Pancreas (tissue), 10 donors: ENCODE data around the gene SLC4A11. TPM values are rescaled to one million over a fixed set of nuclear protein-coding genes. Genes with fewer than 3 reads are reported as not detected.

ENCODE experiments used
- ATAC-seq, 4 donors: fragments of 200-7000 bp; cut with Tn5 transposase; one replicate each; pipeline versions ENCODE4 v1.8.0 to v1.9.1; 2020; ENCODE audit warnings: mild to moderate bottlenecking in 4 of 4, moderate library complexity in 4 of 4
- DNase-seq, 6 donors: peaks; one replicate each; pipeline ENCODE4 v3.0.0-alpha.2; 2020
- FAIRE-seq: peaks from 2 replicates; lab custom pipeline; 2012; peaks lifted over from hg19 to GRCh38; lab: Jason Lieb, UNC
- H3K27ac ChIP-seq, 4 donors: fragments of 200-600 bp; sonication (generic); 1 replicate in 3 of 4; 2 replicates in 1 of 4; pipeline versions ENCODE4 v1.5.0 to v1.8.0; 2020
- H3K27me3 ChIP-seq, 4 donors: fragments of 200-600 bp; one replicate each; pipeline ENCODE4 v1.8.0; 2021
- H3K36me3 ChIP-seq, 3 donors: fragments of 200-600 bp; sonication (generic) in 1 of 3; one replicate each; pipeline versions ENCODE4 v1.5.0 to v1.8.0; 2020 to 2021
- H3K4me1 ChIP-seq, 3 donors: fragments of 200-600 bp; one replicate each; pipeline ENCODE4 v1.8.0; 2021
- H3K4me3 ChIP-seq, 4 donors: fragments of 200-600 bp; sonication (generic) in 2 of 4; one replicate each; pipeline versions ENCODE4 v1.5.0 to v1.8.0; 2020 to 2021
- H3K9me3 ChIP-seq, 4 donors: fragments of 200-600 bp; one replicate each; pipeline ENCODE4 v1.8.0; 2021
- WGBS, 2 donors: extraction: QIAGEN DNeasy Blood & Tissue Kit; methylation state at CpG; one replicate each; pipeline ENCODE4 v1.1.7; 2013; 5-methylcytosine and 5-hydroxymethylcytosine counted together
- intact Hi-C, 3 donors: fragments of 100-400 bp; cut with DNase I; formaldehyde crosslinking; loops; one replicate each; pipeline versions ENCODE4 v1.11.1 to v1.14.2; 2022
- polyA plus RNA-seq, 2 donors: library from polyadenylated mRNA; stranded (reverse); fragments of 200-250 nt; gene quantifications; one replicate each; pipeline ENCODE4 v1.2.3, GENCODE V29; 2013
- total RNA-seq, 6 donors: library from RNA; stranded (reverse); fragmentation: NEBNext Ultra II Directional in 4 of 6; extraction: Animal tissue kit (Norgen Biotek cat#: 25700) in 4 of 6; gene quantifications; one replicate each; pipeline versions ENCODE4 v1.2.1 to v1.2.4, GENCODE V29; 2021 to 2023
- TF ChIP-seq, protein P1 (sequence below), 4 donors: fragments of 200-600 bp; sonication (generic) in 3 of 4; IDR thresholded peaks; one replicate each; pipeline versions ENCODE4 v1.5.0 to v1.8.0; 2021; ENCODE audit warnings: antibody characterized with exemption in 4 of 4
- donor health status: healthy with polysubstance abuse.
- donor health status: DM: no; HTN: no; CAD: no; lungs with moderate emphysema.
- donor health status: DM: no; HTN: no; CAD: no.
- donor health status: control.
- donor health status: control.
- donor health status: Bipolar disorder and iron deficiency.
- donor health status: DM: yes; HTN: yes; CAD: no.
- donor health status: DM: no; HTN: no; CAD: no.
- donor health status: DM: no; HTN: no; CAD: no.
- donor health status: DM: yes; HTN: yes; CAD: no.

Gene SLC4A11
- total and polyA plus RNA-seq, 8 donors: 0.14 to 1.1 (median 0.58) TPM

DNA sequence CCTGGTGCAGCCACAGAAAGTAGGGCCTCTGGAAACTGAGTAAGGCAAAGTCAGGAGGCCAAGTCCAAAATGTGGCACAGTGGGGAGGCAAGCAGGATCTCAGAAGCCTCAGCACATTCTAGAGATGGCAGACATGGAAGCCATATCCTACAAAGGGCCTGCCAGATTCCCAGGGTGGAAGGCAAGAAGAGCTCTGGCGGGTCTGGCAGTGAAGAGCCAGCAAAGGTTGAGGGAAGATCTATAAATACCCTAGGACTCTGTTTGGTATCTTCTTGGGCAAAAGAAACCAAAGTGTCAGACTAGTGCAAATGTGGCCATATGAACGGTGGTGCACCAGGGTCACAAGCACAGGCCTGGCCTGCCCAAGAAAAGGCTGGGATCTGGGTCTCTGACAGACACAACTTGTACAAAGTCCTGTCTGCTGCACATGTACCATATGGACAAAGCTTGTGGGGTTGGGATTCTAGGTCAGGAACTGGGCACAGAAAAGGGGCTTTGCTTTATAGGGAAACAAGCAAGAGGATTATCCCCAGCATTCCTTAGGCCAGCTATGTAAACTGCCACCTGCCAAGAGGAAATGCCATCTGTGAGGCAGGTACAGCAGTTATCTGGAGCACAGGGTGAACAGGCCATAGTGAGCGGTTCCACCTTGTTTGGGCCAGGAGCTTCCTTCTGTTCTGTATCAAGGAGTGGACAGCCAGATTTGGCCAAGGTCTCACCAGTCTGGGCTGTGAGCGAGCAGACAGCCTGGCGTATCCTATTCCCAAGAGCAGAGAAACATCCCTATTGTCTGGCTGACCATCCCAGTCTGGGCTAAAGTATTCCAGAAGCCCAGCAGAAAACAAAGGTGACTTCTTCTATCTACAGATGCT lies 36.3 kb upstream of the SLC4A11 start:
- WGBS, 2 donors: 95 to 96% methylated on average over 5 of the region's 5 CpGs
- TF ChIP-seq, protein P1, sequence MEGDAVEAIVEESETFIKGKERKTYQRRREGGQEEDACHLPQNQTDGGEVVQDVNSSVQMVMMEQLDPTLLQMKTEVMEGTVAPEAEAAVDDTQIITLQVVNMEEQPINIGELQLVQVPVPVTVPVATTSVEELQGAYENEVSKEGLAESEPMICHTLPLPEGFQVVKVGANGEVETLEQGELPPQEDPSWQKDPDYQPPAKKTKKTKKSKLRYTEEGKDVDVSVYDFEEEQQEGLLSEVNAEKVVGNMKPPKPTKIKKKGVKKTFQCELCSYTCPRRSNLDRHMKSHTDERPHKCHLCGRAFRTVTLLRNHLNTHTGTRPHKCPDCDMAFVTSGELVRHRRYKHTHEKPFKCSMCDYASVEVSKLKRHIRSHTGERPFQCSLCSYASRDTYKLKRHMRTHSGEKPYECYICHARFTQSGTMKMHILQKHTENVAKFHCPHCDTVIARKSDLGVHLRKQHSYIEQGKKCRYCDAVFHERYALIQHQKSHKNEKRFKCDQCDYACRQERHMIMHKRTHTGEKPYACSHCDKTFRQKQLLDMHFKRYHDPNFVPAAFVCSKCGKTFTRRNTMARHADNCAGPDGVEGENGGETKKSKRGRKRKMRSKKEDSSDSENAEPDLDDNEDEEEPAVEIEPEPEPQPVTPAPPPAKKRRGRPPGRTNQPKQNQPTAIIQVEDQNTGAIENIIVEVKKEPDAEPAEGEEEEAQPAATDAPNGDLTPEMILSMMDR (IDR thresholded peaks at IDR 0.05): no peak
- no peaks in the 10 kb centered on the region for H3K4me1 ChIP-seq
- H3K36me3 ChIP-seq: peaks cover 3 to 35% (median 3%) of the 10 kb centered on the region in 3 donors
- no peaks in the 10 kb centered on the region for H3K27me3 ChIP-seq
- no peaks in the 10 kb centered on the region for H3K9me3 ChIP-seq
- DNase-seq: no peak
- no peak for ATAC-seq
- H3K27ac ChIP-seq: no peak overlapping the region
- intact Hi-C loops: no loop called here
- no peak for FAIRE-seq
- H3K4me3 ChIP-seq: no peak overlapping the region

DNA sequence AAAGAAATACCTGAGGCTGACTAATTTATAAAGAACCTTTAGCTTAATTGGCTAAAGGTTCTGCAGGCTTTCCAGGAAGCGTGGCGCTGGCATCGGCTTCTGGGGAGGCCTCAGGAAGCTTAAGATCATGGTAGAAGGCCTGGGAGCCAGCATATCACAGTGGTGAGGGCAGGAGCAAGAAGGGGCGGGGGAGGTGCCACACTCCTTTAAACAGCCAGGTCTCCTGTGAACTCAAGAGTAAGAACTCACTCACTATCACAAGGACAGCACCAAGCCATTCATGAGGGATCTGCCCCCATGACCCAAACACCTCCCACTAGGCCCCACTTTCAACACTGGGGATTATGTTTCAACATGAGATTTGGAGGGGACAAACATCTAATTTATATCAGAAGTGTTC lies 34.4 kb upstream of the SLC4A11 start:
- Histone ChIP-seq H3K9me3 (no peaks in the 10 kb centered on the region), H3K36me3 (peaks cover 0 to 20% (median 3%) of the 10 kb centered on the region in 3 donors), H3K27me3 (no peaks in the 10 kb centered on the region), H3K27ac (no peak overlapping the region), H3K4me3 (no peak overlapping the region), H3K4me1 (no peaks in the 10 kb centered on the region)
- 93 to 95% methylated on average over 4 of the region's 4 CpGs for WGBS, 2 donors
- FAIRE-seq (no peak), ATAC-seq (no peak), DNase-seq (no peak)
- intact Hi-C loops: no loop called here
- TF ChIP-seq, protein P1 (IDR thresholded peaks at IDR 0.05): no peak

DNA sequence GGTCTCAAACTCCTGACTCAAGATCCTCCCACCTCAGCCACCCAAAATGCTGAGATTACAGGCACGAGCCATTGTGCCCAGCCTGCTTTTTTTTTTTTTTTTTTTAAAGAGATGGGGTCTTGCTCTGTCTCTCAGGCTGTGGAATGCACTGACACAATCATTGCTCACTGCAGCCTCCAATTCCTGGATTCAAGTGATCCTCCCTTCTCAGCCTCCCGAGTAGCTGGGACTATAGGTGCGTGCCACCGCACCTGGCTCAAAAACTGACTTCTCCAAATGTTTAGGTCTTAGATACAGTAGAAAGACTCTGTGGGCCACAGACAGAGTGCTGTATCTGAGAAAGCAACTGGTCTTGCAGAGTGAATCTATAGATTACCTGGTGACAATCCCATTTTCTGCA lies 31.1 kb upstream of the SLC4A11 start:
- Histone ChIP-seq H3K27me3 (no peaks in the 10 kb centered on the region), H3K4me3 (no peak overlapping the region), H3K36me3 (peaks cover 0 to 10% (median 0%) of the 10 kb centered on the region in 3 donors), H3K4me1 (no peaks in the 10 kb centered on the region), H3K27ac (no peak overlapping the region), H3K9me3 (no peaks in the 10 kb centered on the region)
- TF ChIP-seq, protein P1 (IDR thresholded peaks at IDR 0.05): no peak
- no peak for DNase-seq
- FAIRE-seq: no peak
- ATAC-seq: no peak
- intact Hi-C loops: no loop called here
- 98 to 100% methylated on average over 4 of the region's 4 CpGs for WGBS, 2 donors

DNA sequence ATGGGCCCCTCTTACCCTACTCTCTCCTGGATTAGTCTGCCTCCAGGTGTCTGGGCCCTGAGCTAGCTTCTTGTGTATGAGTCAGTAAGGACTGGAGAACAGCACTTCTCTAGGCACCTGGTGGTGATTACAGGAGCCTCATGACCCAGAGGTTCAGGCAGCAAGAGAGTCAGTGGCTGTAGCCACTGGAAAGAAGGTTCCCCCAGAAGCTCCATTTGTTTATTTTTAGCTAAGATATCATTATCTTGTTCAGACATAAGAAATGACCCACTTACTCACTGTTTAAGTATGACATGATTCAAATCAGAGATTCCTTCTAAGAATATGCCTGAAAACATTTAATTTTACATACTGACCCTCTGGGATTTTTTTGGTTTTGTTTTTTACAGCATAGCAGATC lies 23.6 kb upstream of the SLC4A11 start:
- Histone ChIP-seq H3K36me3 (peaks cover 3 to 13% (median 8%) of the 10 kb centered on the region in 3 donors), H3K27ac (no peak overlapping the region), H3K4me1 (no peaks in the 10 kb centered on the region), H3K4me3 (no peak overlapping the region), H3K27me3 (no peaks in the 10 kb centered on the region), H3K9me3 (no peaks in the 10 kb centered on the region)
- intact Hi-C loops: no loop called here
- no peak for ATAC-seq
- TF ChIP-seq, protein P1 (IDR thresholded peaks at IDR 0.05): no peak
- no peak for FAIRE-seq
- DNase-seq: no peak

DNA sequence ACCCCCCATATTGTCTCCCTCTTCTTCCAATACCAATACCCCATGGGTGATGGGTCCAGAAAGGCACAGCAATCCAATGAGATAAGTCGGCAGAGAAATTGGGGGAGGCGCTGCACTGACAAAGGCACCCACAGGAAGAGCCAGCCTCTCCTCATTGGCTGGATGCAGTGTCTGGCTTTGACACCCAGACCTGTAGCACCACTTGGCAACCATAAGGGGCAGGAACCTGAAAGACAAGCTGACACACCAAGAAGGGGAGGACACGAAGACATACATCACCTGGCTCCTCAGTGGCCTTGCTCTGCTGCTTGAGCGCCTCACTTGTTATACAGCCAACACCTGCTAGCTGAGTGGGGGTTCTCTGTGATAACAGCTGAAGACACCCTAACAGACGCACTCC lies 19.4 kb upstream of the SLC4A11 start:
- no peaks in the 10 kb centered on the region for H3K27me3 ChIP-seq
- intact Hi-C loops: no loop called here
- no peak overlapping the region for H3K4me3 ChIP-seq
- no peak for ATAC-seq
- TF ChIP-seq, protein P1 (IDR thresholded peaks at IDR 0.05): no peak
- no peaks in the 10 kb centered on the region for H3K9me3 ChIP-seq
- no peak for FAIRE-seq
- WGBS, 2 donors: 86 to 87% methylated on average over 5 of the region's 5 CpGs
- no peak for DNase-seq
- H3K4me1 ChIP-seq: no peaks in the 10 kb centered on the region
- H3K36me3 ChIP-seq: peaks cover 3 to 17% (median 5%) of the 10 kb centered on the region in 3 donors
- no peak overlapping the region for H3K27ac ChIP-seq
